Astrocyte (in vitro differentiated cells and primary cell): ENCODE measurements around the gene DLGAP1. TPM values are rescaled to one million over a fixed set of nuclear protein-coding genes. Genes with fewer than 3 reads are reported as not detected.
"Not testable (repeated sequence)": the region's sequence is repeated elsewhere in the genome, so short reads cannot be mapped to it uniquely, and the experiment has no call there.

Source experiments
- DNase-seq: peaks from one replicate; pipeline ENCODE4 v3.0.0-alpha.2; 2010; ENCODE audit warnings: low read depth
- FAIRE-seq: peaks from 2 replicates; lab custom pipeline; 2011; peaks lifted over from hg19 to GRCh38; lab: Jason Lieb, UNC
- H2AFZ ChIP-seq: 2 replicates; pipeline ENCODE4 v1.6.0; 2012; ENCODE audit warnings: low read depth, low read length, inconsistent platforms
- H3K27ac ChIP-seq: 2 replicates; pipeline ENCODE4 v1.5.1; 2011; ENCODE audit warnings: low read depth, low read length, inconsistent platforms
- H3K27me3 ChIP-seq: 2 replicates; pipeline ENCODE4 v1.6.0; 2011; ENCODE audit warnings: low read length, inconsistent platforms; ENCODE audit not compliant: insufficient read depth
- H3K36me3 ChIP-seq: 2 replicates; pipeline ENCODE4 v1.5.1; 2011; ENCODE audit warnings: low read length, inconsistent platforms; ENCODE audit not compliant: insufficient read depth
- H3K4me1 ChIP-seq: 2 replicates; pipeline ENCODE4 v1.5.1; 2011; ENCODE audit warnings: low read length, inconsistent platforms; ENCODE audit not compliant: insufficient read depth
- H3K4me2 ChIP-seq: 2 replicates; pipeline ENCODE4 v1.6.0; 2012; ENCODE audit warnings: low read length, inconsistent platforms
- H3K4me3 ChIP-seq: 2 replicates; pipeline ENCODE4 v1.5.1; 2011; ENCODE audit warnings: low read depth, mild to moderate bottlenecking, low read length, inconsistent platforms; ENCODE audit not compliant: insufficient read depth
- H3K79me2 ChIP-seq: 2 replicates; pipeline ENCODE4 v1.6.0; 2012; ENCODE audit warnings: mild to moderate bottlenecking, low read length, inconsistent platforms; ENCODE audit not compliant: insufficient read depth
- H3K9ac ChIP-seq: 2 replicates; pipeline ENCODE4 v1.6.0; 2012; ENCODE audit warnings: mild to moderate bottlenecking, low read length, inconsistent platforms
- H3K9me3 ChIP-seq: 2 replicates; pipeline ENCODE4 v1.5.1; 2012; ENCODE audit warnings: low read depth, mild to moderate bottlenecking, low read length, inconsistent platforms; ENCODE audit not compliant: insufficient read depth
- H4K20me1 ChIP-seq: 2 replicates; pipeline ENCODE4 v1.6.0; 2012; ENCODE audit warnings: low read length, inconsistent platforms; ENCODE audit not compliant: insufficient read depth
- H3K27ac Mint-ChIP-seq: one replicate; pipeline ENCODE4 v1.8.0; 2021; ENCODE audit warnings: mild to moderate bottlenecking, mixed read lengths; ENCODE audit not compliant: unreplicated experiment
- H3K27me3 Mint-ChIP-seq: one replicate; pipeline ENCODE4 v1.8.0; 2021; ENCODE audit warnings: low read depth, mixed read lengths; ENCODE audit not compliant: unreplicated experiment
- H3K36me3 Mint-ChIP-seq: one replicate; pipeline ENCODE4 v1.8.0; 2021; ENCODE audit warnings: low read depth, mixed read lengths; ENCODE audit not compliant: unreplicated experiment
- H3K4me1 Mint-ChIP-seq: one replicate; pipeline ENCODE4 v1.8.0; 2021; ENCODE audit warnings: low read depth, mixed read lengths; ENCODE audit not compliant: unreplicated experiment
- H3K4me3 Mint-ChIP-seq: one replicate; pipeline ENCODE4 v1.8.0; 2021; ENCODE audit warnings: mild to moderate bottlenecking, moderate library complexity, mixed read lengths; ENCODE audit not compliant: unreplicated experiment
- H3K9me3 Mint-ChIP-seq: one replicate; pipeline ENCODE4 v1.8.0; 2021; ENCODE audit warnings: mild to moderate bottlenecking, mixed read lengths; ENCODE audit not compliant: unreplicated experiment
- EZH2 ChIP-seq: IDR thresholded peaks from 2 replicates; pipeline ENCODE4 v1.6.1; 2012; ENCODE audit warnings: mild to moderate bottlenecking, low read length, inconsistent platforms; ENCODE audit not compliant: insufficient read depth
- total RNA-seq: library from RNA; stranded (reverse); gene quantifications from 2 replicates; pipeline ENCODE4 v1.2.1, GENCODE V29; 2021
- TF ChIP-seq, protein P1 (sequence below): IDR thresholded peaks from 2 replicates; pipeline ENCODE4 v1.5.1; 2011; ENCODE audit warnings: low read depth, mild to moderate bottlenecking, inconsistent platforms, low read length, moderate library complexity; ENCODE audit not compliant: insufficient read depth

DLGAP1 gene
- total RNA-seq, 1 donor from 2014 or later = 2.3 TPM

DNA sequence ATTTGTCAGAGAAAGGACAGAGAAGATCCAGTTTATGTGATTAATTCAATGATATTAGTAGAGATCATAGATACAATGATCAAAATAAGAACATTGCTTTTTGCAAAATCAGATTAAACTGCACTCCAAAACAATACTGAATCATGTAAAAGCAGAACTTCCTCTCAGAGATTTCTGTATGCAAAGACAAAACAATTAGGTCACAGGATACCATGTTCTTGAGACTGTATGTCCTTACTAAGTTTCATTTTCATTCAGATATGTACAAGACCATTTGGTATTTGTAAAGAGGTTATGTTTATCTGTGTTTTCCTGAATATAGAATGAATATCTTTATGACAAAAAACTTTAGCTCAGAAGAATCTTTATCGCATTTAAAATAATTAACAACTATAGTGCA is 161.8 kb downstream of the DLGAP1 start:
- Histone ChIP-seq H4K20me1 (no peaks in the 10 kb centered on the region), H3K4me2 (no peak overlapping the region), H3K9ac (no peak overlapping the region), H3K79me2 (no peaks in the 10 kb centered on the region), H3K4me1 (no peaks in the 10 kb centered on the region), H3K27ac (no peak overlapping the region), H3K27me3 (no peaks in the 10 kb centered on the region), H3K9me3 (no peaks in the 10 kb centered on the region), H3K4me3 (no peak overlapping the region), H3K36me3 (no peaks in the 10 kb centered on the region), H2AFZ (no peak overlapping the region)
- H3K4me1 Mint-ChIP-seq = peaks cover 1% of the 10 kb centered on the region
- no peak overlapping the region for H3K4me3 Mint-ChIP-seq
- H3K27ac Mint-ChIP-seq = no peak overlapping the region
- DNase-seq = no peak
- FAIRE-seq = no peak
- no peaks in the 10 kb centered on the region for H3K36me3 Mint-ChIP-seq
- no peaks in the 10 kb centered on the region for H3K27me3 Mint-ChIP-seq
- no peaks in the 10 kb centered on the region for H3K9me3 Mint-ChIP-seq
- TF ChIP-seq, protein P1, sequence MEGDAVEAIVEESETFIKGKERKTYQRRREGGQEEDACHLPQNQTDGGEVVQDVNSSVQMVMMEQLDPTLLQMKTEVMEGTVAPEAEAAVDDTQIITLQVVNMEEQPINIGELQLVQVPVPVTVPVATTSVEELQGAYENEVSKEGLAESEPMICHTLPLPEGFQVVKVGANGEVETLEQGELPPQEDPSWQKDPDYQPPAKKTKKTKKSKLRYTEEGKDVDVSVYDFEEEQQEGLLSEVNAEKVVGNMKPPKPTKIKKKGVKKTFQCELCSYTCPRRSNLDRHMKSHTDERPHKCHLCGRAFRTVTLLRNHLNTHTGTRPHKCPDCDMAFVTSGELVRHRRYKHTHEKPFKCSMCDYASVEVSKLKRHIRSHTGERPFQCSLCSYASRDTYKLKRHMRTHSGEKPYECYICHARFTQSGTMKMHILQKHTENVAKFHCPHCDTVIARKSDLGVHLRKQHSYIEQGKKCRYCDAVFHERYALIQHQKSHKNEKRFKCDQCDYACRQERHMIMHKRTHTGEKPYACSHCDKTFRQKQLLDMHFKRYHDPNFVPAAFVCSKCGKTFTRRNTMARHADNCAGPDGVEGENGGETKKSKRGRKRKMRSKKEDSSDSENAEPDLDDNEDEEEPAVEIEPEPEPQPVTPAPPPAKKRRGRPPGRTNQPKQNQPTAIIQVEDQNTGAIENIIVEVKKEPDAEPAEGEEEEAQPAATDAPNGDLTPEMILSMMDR = no peak
- no peak for TF ChIP-seq EZH2

GRCh38 chr18:4292696-4293095 is 162.4 kb downstream of the DLGAP1 start:
- Histone ChIP-seq H3K27ac (no peak overlapping the region), H3K4me1 (no peaks in the 10 kb centered on the region), H3K9ac (no peak overlapping the region), H2AFZ (no peak overlapping the region), H3K4me2 (no peak overlapping the region), H3K4me3 (no peak overlapping the region), H3K9me3 (no peaks in the 10 kb centered on the region), H3K36me3 (no peaks in the 10 kb centered on the region), H3K79me2 (no peaks in the 10 kb centered on the region), H3K27me3 (no peaks in the 10 kb centered on the region), H4K20me1 (no peaks in the 10 kb centered on the region)
- Mint-ChIP-seq H3K9me3 (no peaks in the 10 kb centered on the region), H3K4me1 (peaks cover 1% of the 10 kb centered on the region), H3K4me3 (no peak overlapping the region), H3K36me3 (no peaks in the 10 kb centered on the region), H3K27me3 (no peaks in the 10 kb centered on the region), H3K27ac (no peak overlapping the region)
- FAIRE-seq = no peak
- TF ChIP-seq, protein P1 = no peak
- no peak for TF ChIP-seq EZH2
- no peak for DNase-seq

DNA sequence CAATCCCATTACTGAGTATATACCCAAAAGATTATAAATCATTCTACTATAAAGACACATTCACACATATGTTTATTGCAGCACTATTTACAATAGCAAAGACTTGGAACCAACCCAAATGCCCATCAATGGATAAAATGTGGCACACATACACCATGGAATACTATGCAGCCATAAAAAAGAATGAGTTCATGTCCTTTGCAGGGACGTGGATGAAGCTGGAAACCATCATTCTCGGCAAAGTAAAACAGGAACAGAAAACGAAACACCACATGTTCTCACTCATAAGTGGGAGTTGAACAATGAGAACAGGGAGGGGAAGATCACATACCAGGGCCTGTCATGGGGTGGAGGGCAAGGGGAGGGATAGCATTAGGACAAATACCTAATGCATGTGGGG is 167.8 kb downstream of the DLGAP1 start:
- not testable (repeated sequence) for H3K36me3 Mint-ChIP-seq, H3K4me1 ChIP-seq, H3K4me3 ChIP-seq, H3K9me3 Mint-ChIP-seq, DNase-seq, H3K9ac ChIP-seq, H3K27ac Mint-ChIP-seq, FAIRE-seq, H2AFZ ChIP-seq, H3K27ac ChIP-seq, H3K27me3 ChIP-seq, H3K9me3 ChIP-seq, H3K27me3 Mint-ChIP-seq, H4K20me1 ChIP-seq, H3K4me1 Mint-ChIP-seq, H3K79me2 ChIP-seq, H3K4me2 ChIP-seq, H3K36me3 ChIP-seq, H3K4me3 Mint-ChIP-seq
